Adrenal gland (tissue), 5 donors: ENCODE measurements around the gene FAM210A.

Experiments
- POLR2A ChIP-seq, 2 donors: fragments of 450-650 bp; IDR thresholded peaks; one replicate each; pipeline ENCODE4 v1.6.1; 2017; ENCODE audit warnings: antibody characterized with exemption in 2 of 2, mild to moderate bottlenecking in 2 of 2, moderate library complexity in 1 of 2
- TF ChIP-seq, protein P1 (sequence below), 6 experiments: fragments of 450-650 bp in 4 of 6; fragments of 200-600 bp in 2 of 6; sonication (generic) in 1 of 6; IDR thresholded peaks; 1 replicate in 5 of 6; 2 replicates in 1 of 6; pipeline versions ENCODE4 v1.5.1 to v1.8.0; 2016 to 2021; ENCODE audit warnings: antibody characterized with exemption in 6 of 6, mild to moderate bottlenecking in 2 of 6, moderate library complexity in 1 of 6
- donor health status: DM: no; HTN: no; CAD: no.

DNA sequence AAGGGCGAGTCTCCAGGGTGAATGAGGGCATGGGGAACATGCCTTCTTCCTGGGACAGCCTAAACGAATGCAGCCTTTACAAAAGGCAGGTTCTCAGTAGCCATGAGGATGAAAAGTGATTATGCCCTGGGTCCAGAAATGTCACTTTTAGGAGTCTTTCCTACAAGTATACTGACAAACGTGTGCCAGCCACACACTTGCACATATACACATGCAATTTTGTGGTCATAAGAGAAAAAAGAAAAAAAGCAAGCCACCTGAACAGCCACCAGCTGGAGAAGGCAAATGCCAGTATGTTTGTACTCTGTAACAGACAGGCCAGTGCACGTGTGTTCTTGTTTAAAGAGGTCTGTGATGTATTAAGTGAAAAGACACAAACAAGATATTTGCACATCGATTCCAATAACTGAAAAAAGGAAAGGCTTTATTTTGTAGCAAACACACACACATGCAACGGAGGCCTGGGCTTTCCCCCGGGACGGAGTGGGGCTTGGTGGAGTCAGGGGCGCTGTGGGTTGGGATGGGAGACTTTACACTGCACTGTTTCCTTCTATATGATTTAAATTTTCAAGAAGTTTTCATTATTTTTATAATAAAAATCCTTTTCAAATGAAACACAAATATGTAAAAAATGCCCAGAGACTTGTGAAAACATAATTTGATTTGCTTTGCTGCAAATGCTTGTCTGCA is 108.4 kb downstream of the FAM210A start:
- TF ChIP-seq, protein P1, sequence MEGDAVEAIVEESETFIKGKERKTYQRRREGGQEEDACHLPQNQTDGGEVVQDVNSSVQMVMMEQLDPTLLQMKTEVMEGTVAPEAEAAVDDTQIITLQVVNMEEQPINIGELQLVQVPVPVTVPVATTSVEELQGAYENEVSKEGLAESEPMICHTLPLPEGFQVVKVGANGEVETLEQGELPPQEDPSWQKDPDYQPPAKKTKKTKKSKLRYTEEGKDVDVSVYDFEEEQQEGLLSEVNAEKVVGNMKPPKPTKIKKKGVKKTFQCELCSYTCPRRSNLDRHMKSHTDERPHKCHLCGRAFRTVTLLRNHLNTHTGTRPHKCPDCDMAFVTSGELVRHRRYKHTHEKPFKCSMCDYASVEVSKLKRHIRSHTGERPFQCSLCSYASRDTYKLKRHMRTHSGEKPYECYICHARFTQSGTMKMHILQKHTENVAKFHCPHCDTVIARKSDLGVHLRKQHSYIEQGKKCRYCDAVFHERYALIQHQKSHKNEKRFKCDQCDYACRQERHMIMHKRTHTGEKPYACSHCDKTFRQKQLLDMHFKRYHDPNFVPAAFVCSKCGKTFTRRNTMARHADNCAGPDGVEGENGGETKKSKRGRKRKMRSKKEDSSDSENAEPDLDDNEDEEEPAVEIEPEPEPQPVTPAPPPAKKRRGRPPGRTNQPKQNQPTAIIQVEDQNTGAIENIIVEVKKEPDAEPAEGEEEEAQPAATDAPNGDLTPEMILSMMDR (IDR thresholded peaks at IDR 0.05), result no peak
- no peak for TF ChIP-seq POLR2A (IDR thresholded peaks at IDR 0.05)
